K562 (cell line): Measurements from ENCODE around the gene MVP. TPM values are rescaled to one million over a fixed set of nuclear protein-coding genes. Genes with fewer than 3 reads are reported as not detected.

Source experiments
- ATF6 ChIP-seq: sonication (generic); formaldehyde crosslinking; IDR thresholded peaks from 2 replicates; pipeline ENCODE4 v1.4.0; 2020; ENCODE audit warnings: mild to moderate bottlenecking, missing genetic modification reagents
- ELF1 ChIP-seq: fragments of 200-800 bp; sonication (Bioruptor generic); IDR thresholded peaks from 2 replicates; pipeline ENCODE4 v1.6.1; 2016; ENCODE audit warnings: missing genetic modification characterization, missing compliant biosample characterization
- MGA ChIP-seq: fragments of 450-650 bp; IDR thresholded peaks from 2 replicates; pipeline ENCODE4 v1.6.1; 2016; ENCODE audit warnings: mild to moderate bottlenecking, moderate library complexity
- MTA1 ChIP-seq: fragments of 450-650 bp; IDR thresholded peaks from 2 replicates; pipeline ENCODE4 v1.6.1; 2017; ENCODE audit warnings: borderline replicate concordance
- NR2C2 ChIP-seq, 2 experiments: fragments of 200-800 bp in 1 of 2; sonication (Bioruptor generic) in 1 of 2; sonication (generic) in 1 of 2; formaldehyde crosslinking in 1 of 2; IDR thresholded peaks; 2 replicates each; pipeline versions ENCODE4 v1.6.1 to v1.8.0; 2016 to 2022; ENCODE audit warnings: mild to moderate bottlenecking in 1 of 2, missing compliant biosample characterization in 1 of 2, missing genetic modification characterization in 1 of 2, missing genetic modification reagents in 1 of 2
- SREBF2 ChIP-seq: sonication (generic); formaldehyde crosslinking; IDR thresholded peaks from 2 replicates; pipeline ENCODE4 v1.4.0; 2020; ENCODE audit warnings: mild to moderate bottlenecking, missing genetic modification reagents
- USF1 ChIP-seq: sonication (generic); formaldehyde crosslinking; IDR thresholded peaks from 2 replicates; pipeline ENCODE4 v1.9.0; 2022; ENCODE audit warnings: mild to moderate bottlenecking, missing genetic modification reagents
- ZBTB12 ChIP-seq: fragments of 250-450 bp; sonication (Bioruptor Pico); IDR thresholded peaks from 2 replicates; pipeline ENCODE4 v1.4.0; 2020
- ZC3H11A ChIP-seq: IDR thresholded peaks from 2 replicates; pipeline ENCODE4 v1.6.1; 2012; ENCODE audit warnings: low read depth, low read length, improper control_type of control experiment
- ZNF561 ChIP-seq: fragments of 450-650 bp; formaldehyde crosslinking; conservative IDR thresholded peaks from 2 replicates; pipeline ENCODE4 v1.4.0; 2020; ENCODE audit warnings: mild to moderate bottlenecking, moderate library complexity
- polyA plus RNA-seq, 8 experiments: library from polyadenylated mRNA; depleted of rRNA in 4 of 8; stranded (reverse) in 5 of 8; unstranded in 3 of 8; fragments of >200 nt; fragmentation: Nextera tagmentation in 2 of 8; fragmentation: Illumina TruSeq in 1 of 8; extraction: Ambion mirVana in 2 of 8; extraction: Trizol in 1 of 8; gene quantifications; 2 replicates each; pipeline versions ENCODE4 v1.2.1 to v1.2.3, GENCODE V29; 2011 to 2014; ENCODE audit warnings: inconsistent platforms in 1 of 8, missing spikeins in 1 of 8
- total RNA-seq, 7 experiments: library from RNA; depleted of rRNA in 6 of 7; stranded (reverse); fragments of >200 nt in 6 of 7; fragmentation: Illumina TruSeq in 2 of 7; extraction: Trizol in 2 of 7; gene quantifications; 2 replicates each; pipeline versions ENCODE4 v1.2.1 to v1.2.3, GENCODE V29; 2011 to 2021; ENCODE audit warnings: low replicate concordance in 1 of 7

MVP gene
- total and polyA plus RNA-seq, 9 of the 15 experiments (the other 6 are each of a cell fraction or from before 2014, with no cell fraction given) = 0.39 to 1.9 (median 0.76) TPM; not detected in 2

GRCh38 chr16:29807426-29808218, 12.6 kb upstream of the MVP start (continued):
- TF ChIP-seq ZNF561 = 0 out of 2 replicates have a peak, but pooled peaks have one; percentile 37
- TF ChIP-seq SREBF2 = no peak
- peak; percentile 86 for TF ChIP-seq USF1 (CRISPR knock-in tag)
- TF ChIP-seq ELF1 (tag) = peak; percentile 53; the same call in 1 of the 2 replicates
- peak; percentile 99 for TF ChIP-seq MGA
- peak; percentile 22; the same call in 1 of the 2 replicates for TF ChIP-seq MTA1
- TF ChIP-seq ATF6 = peak; percentile 77; the same call in 1 of the 2 replicates
- peak; percentile 48; the same call in 1 of the 2 replicates for TF ChIP-seq NR2C2 (CRISPR knock-in tag; IDR thresholded peaks at IDR 0.05)
- peak; percentile 27; the same call in 1 of the 2 replicates for TF ChIP-seq NR2C2 (tag; IDR thresholded peaks at IDR 0.05)
- TF ChIP-seq ZC3H11A = no peak
- 0 out of 2 replicates have a peak, but pooled peaks have one; percentile 6 for TF ChIP-seq ZBTB12 (CRISPR knock-in tag)
